ENCODE results near the gene CCNI2. TPM values are rescaled to one million over a fixed set of nuclear protein-coding genes. Genes with fewer than 3 reads are reported as not detected.
"Not testable (repeated sequence)": the region's sequence is repeated elsewhere in the genome, so short reads cannot be mapped to it uniquely, and the experiment has no call there.

Gene CCNI2
- total and polyA plus RNA-seq, 7 experiments from 2014 or later, result 2.4 to 44.9 (median 5.0) TPM

GRCh38 chr5:132802685-132803066 is 55.5 kb downstream of the CCNI2 start:
- not testable (repeated sequence) for ATAC-seq; H3K27me3 ChIP-seq (ENCODE audit: control insufficient read depth in 2 of 2, insufficient read depth in 2 of 2, low read length in 2 of 2); H3K27ac Mint-ChIP-seq; H3K27ac ChIP-seq (ENCODE audit: low read depth, low read length); DNase-seq; H3K36me3 ChIP-seq (ENCODE audit: control insufficient read depth in 2 of 3, insufficient read depth in 3 of 3, low read length in 3 of 3); H3K4me3 ChIP-seq (ENCODE audit: low read length); H3K4me1 ChIP-seq (ENCODE audit: control insufficient read depth in 2 of 2, insufficient read depth in 2 of 2, low read length in 2 of 2); H3K36me3 Mint-ChIP-seq; H3K9me3 Mint-ChIP-seq; H3K4me1 Mint-ChIP-seq; H3K4me3 Mint-ChIP-seq; H3K9me3 ChIP-seq (ENCODE audit: control insufficient read depth in 2 of 3, low read length in 3 of 3)
- ChIA-PET CTCF (interaction anchor here (0.8 kb wide), 1 partner anchor 106 kb away, joined by 3 read pairs; no protein-coding TSS in a partner anchor), POLR2A (interaction anchor here (0.7 to 1.4 kb wide), 2 partner anchors 9 to 11 kb away, joined by 3 to 6 read pairs; partner anchors contain the start of gene SOWAHA)
- H3K27me3 Mint-ChIP-seq, result peaks cover 48 to 73% (median 65%) of the 10 kb centered on the region in 5 donors
- intact Hi-C loops (cut with micrococcal nuclease), result loop anchor here in 1 of 2 donors (1.0 kb wide), 1 partner anchor 276 kb away; no protein-coding TSS in a partner anchor

Other genes starting within 250 kb of the CCNI2 start
- gene IL5, start 203.9 kb upstream of the CCNI2 start, total RNA-seq, result 1 to 10 TPM in 1 of 5 experiments, not detected in 4; 1.2 TPM
- not detected for gene IL5, start 203.9 kb upstream of the CCNI2 start, polyA plus RNA-seq
- 10 to 100 TPM; 18.0 to 35.4 (median 32.2) TPM for gene RAD50, start 190.4 kb upstream of the CCNI2 start, total RNA-seq
- 10 to 100 TPM; 14.8 to 25.2 TPM for gene RAD50, start 190.4 kb upstream of the CCNI2 start, polyA plus RNA-seq
- gene IL13, start 89.3 kb upstream of the CCNI2 start, total RNA-seq, result 10 to 100 TPM in 1 of 5 experiments, under 1 TPM in 2, not detected in 2; 0.50 to 71.3 (median 0.51) TPM
- gene IL13, start 89.3 kb upstream of the CCNI2 start, polyA plus RNA-seq, result not detected
- gene IL4, start 73.4 kb upstream of the CCNI2 start, total RNA-seq, result 1 to 10 TPM in 3 of 5 experiments, not detected in 2; 1.1 to 6.0 (median 4.5) TPM
- gene IL4, start 73.4 kb upstream of the CCNI2 start, polyA plus RNA-seq, result not detected
- 10 to 100 TPM; 10.5 to 30.0 (median 18.7) TPM for gene KIF3A, start 9.9 kb upstream of the CCNI2 start, total RNA-seq
- gene KIF3A, start 9.9 kb upstream of the CCNI2 start, polyA plus RNA-seq, result 10 to 100 TPM in 1 of 2 donors, 1 to 10 TPM in 1; 7.5 to 11.4 TPM
- gene SEPTIN8, start 29.8 kb downstream of the CCNI2 start, total RNA-seq, result 10 to 100 TPM in 1 of 5 experiments, 1 to 10 TPM in 4; 2.7 to 42.1 (median 5.2) TPM
- gene SEPTIN8, start 29.8 kb downstream of the CCNI2 start, polyA plus RNA-seq, result under 1 TPM; 0.64 to 0.84 TPM
- under 1 TPM in 1 of 5 experiments, not detected in 4; 0.15 TPM for gene SOWAHA, start 65.9 kb downstream of the CCNI2 start, total RNA-seq
- not detected for gene SOWAHA, start 65.9 kb downstream of the CCNI2 start, polyA plus RNA-seq
- gene SHROOM1, start 83.2 kb downstream of the CCNI2 start, total RNA-seq, result 1 to 10 TPM in 3 of 5 experiments, under 1 TPM in 1, not detected in 1; 0.11 to 8.9 (median 3.7) TPM
- not detected for gene SHROOM1, start 83.2 kb downstream of the CCNI2 start, polyA plus RNA-seq
- gene GDF9, start 119.0 kb downstream of the CCNI2 start, total RNA-seq, result 1 to 10 TPM in 4 of 5 experiments, under 1 TPM in 1; 0.48 to 2.0 (median 1.6) TPM
- gene GDF9, start 119.0 kb downstream of the CCNI2 start, polyA plus RNA-seq, result under 1 TPM; 0.43 to 0.53 TPM
- gene UQCRQ, start 119.2 kb downstream of the CCNI2 start, total RNA-seq, result 100 to 1,000 TPM; 101 to 338 (median 110) TPM
- gene UQCRQ, start 119.2 kb downstream of the CCNI2 start, polyA plus RNA-seq, result 100 to 1,000 TPM; 556 to 584 TPM
- gene LEAP2, start 126.2 kb downstream of the CCNI2 start, total RNA-seq, result 1 to 10 TPM in 4 of 5 experiments, under 1 TPM in 1; 0.91 to 9.9 (median 4.5) TPM
- 1 to 10 TPM in 1 of 2 donors, under 1 TPM in 1; 0.70 to 2.0 TPM for gene LEAP2, start 126.2 kb downstream of the CCNI2 start, polyA plus RNA-seq
- 10 to 100 TPM; 39.7 to 82.3 (median 69.0) TPM for gene AFF4, start 216.2 kb downstream of the CCNI2 start, total RNA-seq
- 10 to 100 TPM; 25.3 to 30.6 TPM for gene AFF4, start 216.2 kb downstream of the CCNI2 start, polyA plus RNA-seq

Measured in naive thymus-derived CD4-positive, alpha-beta T cell (primary cell).